ENCODE results near the gene TTLL11. TPM values are rescaled to one million over a fixed set of nuclear protein-coding genes. Genes with fewer than 3 reads are reported as not detected.
A peak's percentile ranks its signal among the peaks of the same experiment; 100 is the strongest.

Gene TTLL11
- polyA plus RNA-seq, 1 donor from 2014 or later = 8.0 TPM

DNA sequence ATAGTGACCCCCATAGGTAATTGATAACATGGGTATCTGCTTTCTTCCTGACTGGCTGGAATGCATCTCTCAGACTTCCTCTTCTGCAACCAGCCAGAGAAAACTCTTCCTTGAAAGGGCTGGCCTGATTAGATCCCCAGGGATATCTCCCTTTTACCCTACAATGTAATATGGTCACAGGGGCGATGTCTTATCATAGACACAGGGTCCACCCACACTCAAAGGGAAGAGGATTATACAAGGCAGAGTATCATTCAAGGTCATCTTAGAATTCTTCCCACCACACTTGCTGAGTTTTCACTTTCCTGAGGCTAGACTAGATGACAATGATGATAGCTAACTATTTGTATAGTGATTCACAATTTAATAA lies 33.2 kb downstream of the TTLL11 start:
- no peaks in the 10 kb centered on the region for H3K27me3 ChIP-seq (ENCODE audit: insufficient read depth, low read depth, low read length)
- no peak overlapping the region for H3K9ac ChIP-seq (ENCODE audit: low read length)
- H3K36me3 ChIP-seq (ENCODE audit: insufficient read depth, low read length) = no peaks in the 10 kb centered on the region
- H3K9me3 ChIP-seq (ENCODE audit: low read length) = no peaks in the 10 kb centered on the region
- peaks cover 4% of the 10 kb centered on the region for H3F3A ChIP-seq (ENCODE audit: insufficient read depth, low read length, poor library complexity, severe bottlenecking)
- H4K20me1 ChIP-seq (ENCODE audit: insufficient read depth) = no peaks in the 10 kb centered on the region
- H3K4me2 ChIP-seq (ENCODE audit: low read length) = no peak overlapping the region
- TF ChIP-seq MXI1 (conservative IDR thresholded peaks at IDR 0.05; ENCODE audit: poor library complexity, severe bottlenecking) (no peak), EZH2 (IDR thresholded peaks at IDR 0.05; ENCODE audit: borderline replicate concordance, insufficient read depth, low read length, poor library complexity, severe bottlenecking) (no peak), POLR2AphosphoS5 (IDR thresholded peaks at IDR 0.05) (no peak), EP300 (conservative IDR thresholded peaks at IDR 0.05; ENCODE audit: poor library complexity, severe bottlenecking) (no peak), SMC3 (conservative IDR thresholded peaks at IDR 0.05; ENCODE audit: poor library complexity) (no peak), RAD21 (conservative IDR thresholded peaks at IDR 0.05) (no peak), TAF1 (IDR thresholded peaks at IDR 0.05; ENCODE audit: low read depth) (no peak)
- TF ChIP-seq, protein P1, sequence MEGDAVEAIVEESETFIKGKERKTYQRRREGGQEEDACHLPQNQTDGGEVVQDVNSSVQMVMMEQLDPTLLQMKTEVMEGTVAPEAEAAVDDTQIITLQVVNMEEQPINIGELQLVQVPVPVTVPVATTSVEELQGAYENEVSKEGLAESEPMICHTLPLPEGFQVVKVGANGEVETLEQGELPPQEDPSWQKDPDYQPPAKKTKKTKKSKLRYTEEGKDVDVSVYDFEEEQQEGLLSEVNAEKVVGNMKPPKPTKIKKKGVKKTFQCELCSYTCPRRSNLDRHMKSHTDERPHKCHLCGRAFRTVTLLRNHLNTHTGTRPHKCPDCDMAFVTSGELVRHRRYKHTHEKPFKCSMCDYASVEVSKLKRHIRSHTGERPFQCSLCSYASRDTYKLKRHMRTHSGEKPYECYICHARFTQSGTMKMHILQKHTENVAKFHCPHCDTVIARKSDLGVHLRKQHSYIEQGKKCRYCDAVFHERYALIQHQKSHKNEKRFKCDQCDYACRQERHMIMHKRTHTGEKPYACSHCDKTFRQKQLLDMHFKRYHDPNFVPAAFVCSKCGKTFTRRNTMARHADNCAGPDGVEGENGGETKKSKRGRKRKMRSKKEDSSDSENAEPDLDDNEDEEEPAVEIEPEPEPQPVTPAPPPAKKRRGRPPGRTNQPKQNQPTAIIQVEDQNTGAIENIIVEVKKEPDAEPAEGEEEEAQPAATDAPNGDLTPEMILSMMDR (IDR thresholded peaks at IDR 0.05; ENCODE audit: poor library complexity, severe bottlenecking) = no peak
- TF ChIP-seq, protein P2, sequence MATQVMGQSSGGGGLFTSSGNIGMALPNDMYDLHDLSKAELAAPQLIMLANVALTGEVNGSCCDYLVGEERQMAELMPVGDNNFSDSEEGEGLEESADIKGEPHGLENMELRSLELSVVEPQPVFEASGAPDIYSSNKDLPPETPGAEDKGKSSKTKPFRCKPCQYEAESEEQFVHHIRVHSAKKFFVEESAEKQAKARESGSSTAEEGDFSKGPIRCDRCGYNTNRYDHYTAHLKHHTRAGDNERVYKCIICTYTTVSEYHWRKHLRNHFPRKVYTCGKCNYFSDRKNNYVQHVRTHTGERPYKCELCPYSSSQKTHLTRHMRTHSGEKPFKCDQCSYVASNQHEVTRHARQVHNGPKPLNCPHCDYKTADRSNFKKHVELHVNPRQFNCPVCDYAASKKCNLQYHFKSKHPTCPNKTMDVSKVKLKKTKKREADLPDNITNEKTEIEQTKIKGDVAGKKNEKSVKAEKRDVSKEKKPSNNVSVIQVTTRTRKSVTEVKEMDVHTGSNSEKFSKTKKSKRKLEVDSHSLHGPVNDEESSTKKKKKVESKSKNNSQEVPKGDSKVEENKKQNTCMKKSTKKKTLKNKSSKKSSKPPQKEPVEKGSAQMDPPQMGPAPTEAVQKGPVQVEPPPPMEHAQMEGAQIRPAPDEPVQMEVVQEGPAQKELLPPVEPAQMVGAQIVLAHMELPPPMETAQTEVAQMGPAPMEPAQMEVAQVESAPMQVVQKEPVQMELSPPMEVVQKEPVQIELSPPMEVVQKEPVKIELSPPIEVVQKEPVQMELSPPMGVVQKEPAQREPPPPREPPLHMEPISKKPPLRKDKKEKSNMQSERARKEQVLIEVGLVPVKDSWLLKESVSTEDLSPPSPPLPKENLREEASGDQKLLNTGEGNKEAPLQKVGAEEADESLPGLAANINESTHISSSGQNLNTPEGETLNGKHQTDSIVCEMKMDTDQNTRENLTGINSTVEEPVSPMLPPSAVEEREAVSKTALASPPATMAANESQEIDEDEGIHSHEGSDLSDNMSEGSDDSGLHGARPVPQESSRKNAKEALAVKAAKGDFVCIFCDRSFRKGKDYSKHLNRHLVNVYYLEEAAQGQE (IDR thresholded peaks at IDR 0.05; ENCODE audit: borderline replicate concordance) = no peak
- H3K27ac ChIP-seq (ENCODE audit: low read length) = no peak overlapping the region
- no peaks in the 10 kb centered on the region for H3K79me2 ChIP-seq (replicated peaks; ENCODE audit: insufficient read depth, low read length)
- H3K9me2 ChIP-seq (ENCODE audit: insufficient read depth, low read length) = no peaks in the 10 kb centered on the region
- H3K4me3 ChIP-seq (ENCODE audit: low read length) = no peak overlapping the region
- H2AFZ ChIP-seq (ENCODE audit: low read depth, low read length) = no peak overlapping the region

DNA sequence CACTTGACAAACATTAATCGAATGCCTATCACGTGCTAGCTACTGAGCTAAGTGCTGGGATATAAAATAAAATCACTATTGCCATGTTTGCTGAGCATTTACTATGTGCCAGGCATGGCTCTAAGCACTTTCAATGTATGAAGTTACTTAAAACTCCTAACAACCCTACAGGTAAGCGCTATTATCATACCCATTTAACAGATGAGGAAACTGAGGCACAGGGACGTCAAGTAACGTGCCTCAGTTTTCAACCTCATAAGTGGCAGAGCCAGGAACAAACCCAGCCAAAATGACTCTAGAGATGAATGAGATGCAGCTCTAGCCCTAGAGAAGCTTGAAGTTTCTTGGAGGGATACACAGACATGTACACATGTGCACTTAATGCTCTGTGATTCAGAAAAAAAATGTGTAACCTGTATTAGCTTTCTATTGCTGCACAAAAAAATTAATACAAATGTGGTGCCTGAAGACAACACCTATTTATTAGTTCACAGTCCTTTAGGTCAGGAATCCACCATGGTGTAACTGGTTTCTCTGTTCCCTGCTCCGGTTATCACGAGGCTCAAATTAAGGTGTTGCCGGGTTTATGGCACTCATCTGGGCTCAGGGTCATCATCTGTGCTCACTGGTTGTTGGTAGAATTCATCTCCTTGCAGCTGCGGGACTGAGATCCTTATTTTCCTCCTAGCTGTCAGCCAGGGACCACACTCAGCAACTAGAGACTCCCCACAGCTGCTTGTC lies 33.7 kb downstream of the TTLL11 start:
- H3K4me3 ChIP-seq (ENCODE audit: low read length) = peak overlapping the region; percentile 33
- H3K9me2 ChIP-seq (ENCODE audit: insufficient read depth, low read length) = no peaks in the 10 kb centered on the region
- H3K36me3 ChIP-seq (ENCODE audit: insufficient read depth, low read length) = no peaks in the 10 kb centered on the region
- TF ChIP-seq RAD21 (conservative IDR thresholded peaks at IDR 0.05) (no peak), SMC3 (conservative IDR thresholded peaks at IDR 0.05; ENCODE audit: poor library complexity) (no peak), POLR2AphosphoS5 (IDR thresholded peaks at IDR 0.05) (no peak), EZH2 (IDR thresholded peaks at IDR 0.05; ENCODE audit: borderline replicate concordance, insufficient read depth, low read length, poor library complexity, severe bottlenecking) (no peak), MXI1 (conservative IDR thresholded peaks at IDR 0.05; ENCODE audit: poor library complexity, severe bottlenecking) (no peak), TAF1 (IDR thresholded peaks at IDR 0.05; ENCODE audit: low read depth) (no peak), EP300 (conservative IDR thresholded peaks at IDR 0.05; ENCODE audit: poor library complexity, severe bottlenecking) (no peak)
- TF ChIP-seq, protein P2 (IDR thresholded peaks at IDR 0.05; ENCODE audit: borderline replicate concordance) = no peak
- TF ChIP-seq, protein P1 (IDR thresholded peaks at IDR 0.05; ENCODE audit: poor library complexity, severe bottlenecking) = no peak
- H3K4me2 ChIP-seq (ENCODE audit: low read length) = no peak overlapping the region
- peak overlapping the region; percentile 25 for H3K27ac ChIP-seq (ENCODE audit: low read length)
- no peaks in the 10 kb centered on the region for H3K27me3 ChIP-seq (ENCODE audit: insufficient read depth, low read depth, low read length)
- peaks cover 4% of the 10 kb centered on the region for H3F3A ChIP-seq (ENCODE audit: insufficient read depth, low read length, poor library complexity, severe bottlenecking)
- H3K79me2 ChIP-seq (replicated peaks; ENCODE audit: insufficient read depth, low read length) = no peaks in the 10 kb centered on the region
- H2AFZ ChIP-seq (ENCODE audit: low read depth, low read length) = no peak overlapping the region
- no peak overlapping the region for H3K9ac ChIP-seq (ENCODE audit: low read length)
- H4K20me1 ChIP-seq (ENCODE audit: insufficient read depth) = no peaks in the 10 kb centered on the region
- H3K9me3 ChIP-seq (ENCODE audit: low read length) = no peaks in the 10 kb centered on the region
